Heart left ventricle (tissue), 13 donors: Measurements from ENCODE around the gene CFAP69.

Experiments
- POLR2A ChIP-seq, 2 donors: fragments of 450-650 bp; IDR thresholded peaks; one replicate each; pipeline ENCODE4 v1.6.1; 2017; ENCODE audit warnings: antibody characterized with exemption in 2 of 2, mild to moderate bottlenecking in 2 of 2, moderate library complexity in 2 of 2
- TF ChIP-seq, protein P1 (sequence below), 12 donors: fragments of 200-600 bp; sonication (generic) in 4 of 12; IDR thresholded peaks; one replicate each; pipeline versions ENCODE4 v1.5.0 to v1.8.0; 2018 to 2022; ENCODE audit warnings: antibody characterized with exemption in 12 of 12, mild to moderate bottlenecking in 5 of 12
- donor health status: ischemic (EF 13 %, LVEDD 7.1; RV severe dilation, severe dysfunction).
- donor health status: DM: no; HTN: yes; CAD: no.
- donor health status: DM: no; HTN: no; CAD: no.
- donor health status: ischemic (EF 25% LVEDD 6.9; RV normal size, moderate dysfunction).
- donor health status: ischemic (EF 25% LVEDD 5.7; RV mildly dilated, moderate dysfunction).
- donor health status: ischemic (EF 35%, LVEDD 5.7; RV mildly dilated, moderate dysfunction).
- donor health status: nonischemic (EF 11% LVEDD 7.7; RV severe dilation, severe dysfunction).
- donor health status: DM: yes; HTN: yes; CAD: no.
- donor health status: PGD.
- donor health status: ischemic (EF 29% LVEDD 5.4; RV normal size, mild dysfunction).
- donor health status: nonischemic (EF 23%, LVEDD 6.1; RV moderate dilation, normal function).

DNA sequence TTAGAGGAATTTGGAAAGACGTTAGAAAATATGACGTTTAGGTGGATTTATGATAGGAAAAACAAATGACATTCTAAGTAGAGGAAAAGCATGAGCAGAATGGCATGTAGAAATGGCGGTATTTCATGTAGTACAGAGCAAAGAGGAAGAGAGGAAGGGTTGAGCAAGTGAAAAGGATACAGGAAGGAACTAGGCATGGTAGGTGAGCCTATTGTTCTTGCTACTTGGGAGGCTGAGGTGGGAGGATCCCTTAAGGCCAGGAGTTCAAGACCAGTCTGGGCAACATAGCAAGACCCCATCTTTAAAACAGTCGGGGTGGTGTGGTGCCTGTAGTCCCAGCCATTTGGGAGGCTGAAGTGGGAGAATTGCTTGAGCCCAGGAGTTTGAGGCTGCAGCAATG, 102.8 kb downstream of the CFAP69 start:
- TF ChIP-seq, protein P1, sequence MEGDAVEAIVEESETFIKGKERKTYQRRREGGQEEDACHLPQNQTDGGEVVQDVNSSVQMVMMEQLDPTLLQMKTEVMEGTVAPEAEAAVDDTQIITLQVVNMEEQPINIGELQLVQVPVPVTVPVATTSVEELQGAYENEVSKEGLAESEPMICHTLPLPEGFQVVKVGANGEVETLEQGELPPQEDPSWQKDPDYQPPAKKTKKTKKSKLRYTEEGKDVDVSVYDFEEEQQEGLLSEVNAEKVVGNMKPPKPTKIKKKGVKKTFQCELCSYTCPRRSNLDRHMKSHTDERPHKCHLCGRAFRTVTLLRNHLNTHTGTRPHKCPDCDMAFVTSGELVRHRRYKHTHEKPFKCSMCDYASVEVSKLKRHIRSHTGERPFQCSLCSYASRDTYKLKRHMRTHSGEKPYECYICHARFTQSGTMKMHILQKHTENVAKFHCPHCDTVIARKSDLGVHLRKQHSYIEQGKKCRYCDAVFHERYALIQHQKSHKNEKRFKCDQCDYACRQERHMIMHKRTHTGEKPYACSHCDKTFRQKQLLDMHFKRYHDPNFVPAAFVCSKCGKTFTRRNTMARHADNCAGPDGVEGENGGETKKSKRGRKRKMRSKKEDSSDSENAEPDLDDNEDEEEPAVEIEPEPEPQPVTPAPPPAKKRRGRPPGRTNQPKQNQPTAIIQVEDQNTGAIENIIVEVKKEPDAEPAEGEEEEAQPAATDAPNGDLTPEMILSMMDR (IDR thresholded peaks at IDR 0.05) = no peak
- no peak for TF ChIP-seq POLR2A (IDR thresholded peaks at IDR 0.05)
